ENCODE measurements around the gene BRPF3. TPM values are rescaled to one million over a fixed set of nuclear protein-coding genes. Genes with fewer than 3 reads are reported as not detected.

The BRPF3 gene
- total and polyA plus RNA-seq, 10 of the 15 experiments (the other 5 are each of a cell fraction or from before 2014, with no cell fraction given), result 2.3 to 16.1 (median 6.7) TPM

- Histone ChIP-seq H2AFZ (ENCODE audit: control insufficient read depth, low read depth, low read length) (no peak overlapping the region), H3K4me2 (ENCODE audit: control insufficient read depth, insufficient read depth) (no peak overlapping the region), H4K20me1 (ENCODE audit: control insufficient read depth, insufficient read depth) (no peaks in the 10 kb centered on the region), H3K4me1 (ENCODE audit: control insufficient read depth, insufficient read depth, low read length) (no peaks in the 10 kb centered on the region), H3K9ac (ENCODE audit: control insufficient read depth, insufficient read depth, low read length) (no peak overlapping the region), H3K36me3 (ENCODE audit: control insufficient read depth in 2 of 2, insufficient read depth in 2 of 2, low read length in 1 of 2) (no peaks in the 10 kb centered on the region), H3K27me3 (replicated peaks in 1 of 2; ENCODE audit: control insufficient read depth in 2 of 2, insufficient read depth in 2 of 2, low read length in 1 of 2) (no peaks in the 10 kb centered on the region; a peak in 1 of 4 replicates), H3K4me3 (no peak overlapping the region), H3K79me2 (ENCODE audit: control insufficient read depth, insufficient read depth, low read length) (no peaks in the 10 kb centered on the region), H3K27ac (ENCODE audit: control insufficient read depth, insufficient read depth) (no peak overlapping the region), H3K9me3 (replicated peaks; ENCODE audit: control insufficient read depth, insufficient read depth, low read length) (peaks cover 4% of the 10 kb centered on the region; the same call in 1 of the 3 replicates)
- CTCF ChIA-PET, result no interaction called here
- RAD21 ChIA-PET (ENCODE audit: unreplicated experiment), result no interaction called here
- SMC1A ChIA-PET (ENCODE audit: uncharacterized antibody, unreplicated experiment), result no interaction called here
- POLR2A ChIA-PET, result no interaction called here
- ATAC-seq (no peak), FAIRE-seq (no peak), DNase-seq (ENCODE audit: low read depth, low spot score) (no peak)
- in situ Hi-C loops (cut with MboI) (no loop called here), intact Hi-C loops (cut with micrococcal nuclease; ENCODE audit: unreplicated experiment) (no loop called here)
- 39% methylated on average over 13 of the region's 13 CpGs for WGBS (ENCODE audit: insufficient coverage, insufficient replicate concordance, low lambda C conversion rate, missing lambda C conversion rate)
- no TSS peak for BruUV-seq (replicated peaks)
- TF ChIP-seq ZNF24 (IDR thresholded peaks at IDR 0.05), result no peak
- no peak for TF ChIP-seq REST (IDR thresholded peaks at IDR 0.05; ENCODE audit: low read depth, low read length)
- TF ChIP-seq ZSCAN29 (IDR thresholded peaks at IDR 0.05), result no peak
- TF ChIP-seq JUND (IDR thresholded peaks at IDR 0.05; ENCODE audit: low read depth, low read length), result no peak
- no peak for TF ChIP-seq BCLAF1 (IDR thresholded peaks at IDR 0.05)
- no peak for TF ChIP-seq CEBPB (IDR thresholded peaks at IDR 0.05; ENCODE audit: borderline replicate concordance in 1 of 2, low read depth in 2 of 2, low read length in 2 of 2)
- no peak for TF ChIP-seq TCF3 (IDR thresholded peaks at IDR 0.05; ENCODE audit: borderline replicate concordance, insufficient read depth, low read depth, low read length)
- TF ChIP-seq ATF2 (IDR thresholded peaks at IDR 0.05; ENCODE audit: low read length), result no peak
- no peak for TF ChIP-seq NFYB (IDR thresholded peaks at IDR 0.05; ENCODE audit: insufficient read depth, low read depth, low read length)
- TF ChIP-seq PRDM15 (CRISPR knock-in tag; IDR thresholded peaks at IDR 0.05), result no peak
- no peak for TF ChIP-seq FOS (IDR thresholded peaks at IDR 0.05; ENCODE audit: borderline replicate concordance, extremely low read depth, insufficient read length)
Measured at GRCh38 chr6:36266913-36267644, 70.5 kb downstream of the BRPF3 start.

Measured in GM12878 (cell line).